H1 (cell line): ENCODE data around the gene PSMC3IP. TPM values are rescaled to one million over a fixed set of nuclear protein-coding genes. Genes with fewer than 3 reads are reported as not detected.

ENCODE experiments used
- CHD7 ChIP-seq: fragments of 300-600 bp; sonication (generic); IDR thresholded peaks from 2 replicates; pipeline ENCODE4 v1.7.1; 2012; ENCODE audit warnings: low read length, moderate library complexity, mild to moderate bottlenecking, inconsistent platforms; ENCODE audit not compliant: insufficient replicate concordance
- KDM4A ChIP-seq: IDR thresholded peaks from one replicate; pipeline ENCODE4 v1.7.1; 2012; ENCODE audit warnings: low read depth, mild to moderate bottlenecking, moderate library complexity, low read length, inconsistent platforms; ENCODE audit not compliant: severe bottlenecking
- NRF1 ChIP-seq: IDR thresholded peaks from 2 replicates; pipeline ENCODE4 v1.6.1; 2011; ENCODE audit warnings: mild to moderate bottlenecking, low read depth, low read length, improper control_type of control experiment
- SIN3A ChIP-seq, 2 experiments: IDR thresholded peaks in 1 of 2; conservative IDR thresholded peaks in 1 of 2; 2 replicates each; pipeline ENCODE4 v1.6.1; 2011 to 2012; ENCODE audit warnings: low read length in 2 of 2, improper control_type of control experiment in 1 of 2, low read depth in 1 of 2, mild to moderate bottlenecking in 1 of 2
- TAF1 ChIP-seq: IDR thresholded peaks from 2 replicates; pipeline ENCODE4 v1.6.1; 2011; ENCODE audit warnings: mild to moderate bottlenecking, low read depth, low read length
- TAF7 ChIP-seq: optimal IDR thresholded peaks from 2 replicates; pipeline ENCODE3; 2011; ENCODE audit warnings: low read depth, mild to moderate bottlenecking, inconsistent platforms, low read length, moderate library complexity, borderline replicate concordance
- polyA plus RNA-seq, 7 experiments: library from polyadenylated mRNA; depleted of rRNA in 3 of 7; stranded (reverse) in 5 of 7; unstranded in 2 of 7; fragments of >200 nt in 5 of 7; fragments of 200-250 nt in 2 of 7; gene quantifications; 1 replicate in 5 of 7; 2 replicates in 1 of 7; 4 replicates in 1 of 7; pipeline versions ENCODE4 v1.2.1 to v1.2.3, GENCODE V29; 2011 to 2013; ENCODE audit warnings: missing spikeins in 2 of 7, mixed read lengths in 2 of 7
- total RNA-seq: library from RNA; stranded (reverse); fragmentation: NEBNext Ultra II Directional; extraction: Animal tissue kit (Norgen Biotek cat#: 25700); gene quantifications from 2 replicates; pipeline ENCODE4 v1.2.1, GENCODE V29; 2021

Gene PSMC3IP
- total and polyA plus RNA-seq, 2 of the 8 experiments (the other 6 are each of a cell fraction or from before 2014, with no cell fraction given): 11.5 to 21.9 TPM

GRCh38 chr17:42563143-42563509 is 14.4 kb downstream of the PSMC3IP start (continued):
- no peak for TF ChIP-seq KDM4A
- no peak for TF ChIP-seq TAF7
- no peak for TF ChIP-seq SIN3A (conservative IDR thresholded peaks at IDR 0.05 in 1 of 2, IDR thresholded peaks at IDR 0.05 in 1 of 2; ENCODE audit: low read depth in 1 of 2, low read length in 2 of 2)
- no peak for TF ChIP-seq NRF1
- no peak for TF ChIP-seq CHD7
- no peak for TF ChIP-seq TAF1
- TF ChIP-seq, all 59 proteins: peak for 0
